ENCODE results near the gene SSH3.

Gene SSH3

DNA sequence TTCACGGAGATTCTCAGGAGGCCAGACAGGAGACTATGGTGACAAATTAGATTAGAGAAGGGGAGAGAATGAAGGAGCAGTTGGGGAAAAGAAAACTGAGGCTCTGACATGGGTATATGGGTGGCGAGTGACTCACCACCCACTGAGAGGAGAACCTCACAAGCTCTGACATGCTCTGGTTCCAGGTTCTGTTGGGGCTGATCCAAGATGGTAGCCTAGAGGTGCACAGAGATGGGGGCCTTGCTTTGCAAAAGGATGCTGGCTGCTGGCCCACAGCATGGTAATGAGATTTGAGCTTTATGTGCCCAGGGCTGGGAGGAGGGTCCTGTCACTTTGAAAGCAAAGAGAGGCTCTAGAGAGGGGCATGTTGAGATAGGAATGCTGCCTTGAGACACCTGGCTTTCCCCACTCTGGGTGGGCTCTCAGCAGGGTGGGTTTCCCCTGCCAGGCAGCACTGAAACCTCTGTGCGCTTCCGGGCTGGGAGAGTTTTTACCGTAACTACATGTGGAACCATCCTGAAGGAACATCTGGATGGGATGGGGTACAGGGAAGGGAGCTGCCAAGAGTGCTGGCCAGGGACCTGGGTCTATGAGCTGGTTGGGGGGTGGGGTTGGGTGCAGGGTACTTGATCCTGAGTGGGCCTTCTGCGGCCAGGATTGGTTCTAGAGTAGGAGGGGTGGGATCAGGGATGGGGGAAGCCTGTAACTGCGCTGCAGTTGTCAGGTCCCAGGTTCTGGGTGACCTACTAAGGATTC is 38.3 kb upstream of the SSH3 start:
- TF ChIP-seq POLR2A (IDR thresholded peaks at IDR 0.05; ENCODE audit: low read length) (no peak), GATA1 (IDR thresholded peaks at IDR 0.05; ENCODE audit: low read depth, low read length) (no peak)
- no peak for DNase-seq

DNA sequence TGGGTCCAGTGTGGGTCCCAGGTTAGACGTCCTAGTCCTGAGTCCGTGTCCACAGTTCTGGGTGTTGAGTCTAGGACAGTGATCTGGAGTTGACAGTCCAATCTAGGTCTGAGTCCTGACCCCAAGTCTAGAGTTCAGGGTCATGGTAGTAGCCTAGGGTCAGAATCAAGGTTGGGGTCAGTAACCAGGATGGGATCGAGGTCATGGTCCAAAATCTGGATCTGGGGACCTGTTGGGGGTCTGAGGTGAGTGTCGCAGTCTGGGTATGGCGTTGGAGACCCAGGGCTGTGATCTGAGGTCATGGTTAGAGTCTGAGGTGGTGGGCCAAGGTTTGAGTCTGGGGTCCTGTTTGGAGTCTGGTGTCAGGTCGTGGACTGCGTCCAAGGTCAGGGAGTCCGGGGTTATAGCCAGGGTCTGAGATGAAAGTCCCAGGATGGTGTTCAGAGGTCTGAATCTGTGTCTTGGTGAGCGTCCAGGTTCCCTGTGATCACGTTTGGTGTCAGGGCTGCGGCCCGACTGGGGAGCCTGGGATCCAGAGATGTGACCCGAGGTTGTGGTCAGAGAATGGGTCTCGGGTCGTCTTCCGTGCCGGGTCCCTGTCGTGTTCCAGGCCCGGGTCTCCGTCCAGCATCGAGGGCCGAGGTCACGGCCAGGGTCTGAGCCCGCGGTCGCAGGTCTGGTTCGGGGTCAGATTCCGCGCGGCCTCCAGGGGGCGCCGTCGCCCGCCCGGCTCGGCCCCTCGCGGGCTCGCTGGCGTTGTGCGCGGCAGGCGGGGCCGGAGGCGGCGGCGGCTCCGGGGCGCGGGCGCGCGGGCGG is 37.5 kb upstream of the SSH3 start:
- TF ChIP-seq GATA1 (IDR thresholded peaks at IDR 0.05; ENCODE audit: low read depth, low read length) (no peak), POLR2A (IDR thresholded peaks at IDR 0.05; ENCODE audit: low read length) (no peak)
- peak; percentile 79 to 91 for DNase-seq

DNA sequence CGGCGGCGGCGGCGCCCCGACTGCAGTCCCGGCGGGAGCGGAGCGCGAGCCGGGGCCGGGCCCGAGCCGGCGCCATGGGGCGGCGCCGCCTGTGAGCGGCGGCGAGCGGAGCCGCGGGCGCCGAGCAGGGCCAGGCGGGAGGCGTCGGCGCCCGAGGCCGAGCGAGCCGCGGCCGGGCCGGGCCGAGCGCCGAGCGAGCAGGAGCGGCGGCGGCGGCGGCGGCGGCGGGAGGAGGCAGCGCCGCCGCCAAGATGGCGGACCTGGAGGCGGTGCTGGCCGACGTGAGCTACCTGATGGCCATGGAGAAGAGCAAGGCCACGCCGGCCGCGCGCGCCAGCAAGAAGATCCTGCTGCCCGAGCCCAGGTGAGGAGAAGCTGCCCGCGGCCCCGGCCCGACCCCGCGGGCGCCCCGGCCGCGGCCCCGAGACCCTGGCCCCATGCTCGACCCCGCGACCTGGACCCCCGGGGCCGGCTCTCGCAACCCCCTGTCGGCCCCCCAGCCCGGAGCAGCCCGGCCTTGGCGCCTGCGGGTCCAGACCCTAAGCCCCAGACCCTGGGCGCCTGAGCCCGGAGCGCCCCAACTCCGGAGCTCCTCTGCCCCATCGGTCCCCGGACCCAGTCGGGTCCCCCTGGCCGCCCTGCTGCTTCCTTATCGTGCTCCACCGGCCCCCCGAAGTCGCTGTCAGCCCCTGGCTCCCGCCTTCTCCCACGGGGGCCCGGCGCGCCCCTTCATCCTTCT is 36.7 kb upstream of the SSH3 start, which contains the start of gene GRK2:
TSS of gene GRK2 (plus strand) at position 25 of the 739 bp plus-strand sequence. CDS start at position 252, 227 bp downstream.
- TF ChIP-seq POLR2A (IDR thresholded peaks at IDR 0.05; ENCODE audit: low read length) (no peak), GATA1 (IDR thresholded peaks at IDR 0.05; ENCODE audit: low read depth, low read length) (no peak)
- peak; percentile 76 to 87 for DNase-seq

DNA sequence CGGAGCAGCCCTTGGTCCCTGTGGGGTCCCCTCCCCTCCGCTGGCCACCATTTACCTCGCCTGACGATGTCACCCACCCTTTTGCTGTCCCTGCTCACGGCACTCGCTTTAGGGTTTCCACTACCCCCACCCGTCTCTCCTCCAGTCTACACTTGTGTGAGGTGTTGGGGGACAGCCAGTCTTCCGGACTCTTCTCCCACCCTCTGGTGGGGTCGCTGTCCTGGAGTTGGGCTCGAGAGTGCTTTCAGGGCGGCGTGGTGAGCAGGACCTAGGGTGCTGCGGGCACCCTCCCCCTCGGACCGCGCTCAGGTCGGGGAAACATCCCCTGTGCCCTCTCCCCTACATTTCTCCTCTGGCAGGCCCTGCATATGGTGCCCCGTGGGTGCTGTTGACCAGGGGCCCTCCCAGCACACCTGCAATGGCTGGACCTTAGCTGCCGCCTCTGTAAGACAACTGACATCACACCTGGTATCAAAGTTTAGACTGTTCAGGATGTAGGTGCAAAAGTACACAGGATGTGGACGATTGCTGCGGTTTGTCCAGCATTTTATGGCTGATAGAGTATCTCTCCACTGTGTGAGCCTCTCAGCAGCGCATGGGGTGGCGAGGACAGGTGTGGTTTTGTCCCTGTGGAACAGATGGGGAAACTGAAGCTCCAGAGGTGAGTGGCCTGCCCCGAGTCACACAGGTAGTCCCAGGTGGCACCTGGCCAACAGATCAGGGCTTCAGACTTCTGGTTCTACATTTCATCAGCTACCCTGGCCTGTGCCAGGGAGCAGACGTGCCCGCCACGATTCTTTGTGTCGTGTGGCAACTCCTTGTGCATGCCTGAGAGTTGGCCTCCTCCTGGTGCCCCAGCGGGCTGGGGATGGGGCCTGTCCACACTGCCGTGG is 35.9 kb upstream of the SSH3 start:
- TF ChIP-seq GATA1 (IDR thresholded peaks at IDR 0.05; ENCODE audit: low read depth, low read length) (no peak), POLR2A (IDR thresholded peaks at IDR 0.05; ENCODE audit: low read length) (no peak)
- DNase-seq: peak; percentile 47 to 62

DNA sequence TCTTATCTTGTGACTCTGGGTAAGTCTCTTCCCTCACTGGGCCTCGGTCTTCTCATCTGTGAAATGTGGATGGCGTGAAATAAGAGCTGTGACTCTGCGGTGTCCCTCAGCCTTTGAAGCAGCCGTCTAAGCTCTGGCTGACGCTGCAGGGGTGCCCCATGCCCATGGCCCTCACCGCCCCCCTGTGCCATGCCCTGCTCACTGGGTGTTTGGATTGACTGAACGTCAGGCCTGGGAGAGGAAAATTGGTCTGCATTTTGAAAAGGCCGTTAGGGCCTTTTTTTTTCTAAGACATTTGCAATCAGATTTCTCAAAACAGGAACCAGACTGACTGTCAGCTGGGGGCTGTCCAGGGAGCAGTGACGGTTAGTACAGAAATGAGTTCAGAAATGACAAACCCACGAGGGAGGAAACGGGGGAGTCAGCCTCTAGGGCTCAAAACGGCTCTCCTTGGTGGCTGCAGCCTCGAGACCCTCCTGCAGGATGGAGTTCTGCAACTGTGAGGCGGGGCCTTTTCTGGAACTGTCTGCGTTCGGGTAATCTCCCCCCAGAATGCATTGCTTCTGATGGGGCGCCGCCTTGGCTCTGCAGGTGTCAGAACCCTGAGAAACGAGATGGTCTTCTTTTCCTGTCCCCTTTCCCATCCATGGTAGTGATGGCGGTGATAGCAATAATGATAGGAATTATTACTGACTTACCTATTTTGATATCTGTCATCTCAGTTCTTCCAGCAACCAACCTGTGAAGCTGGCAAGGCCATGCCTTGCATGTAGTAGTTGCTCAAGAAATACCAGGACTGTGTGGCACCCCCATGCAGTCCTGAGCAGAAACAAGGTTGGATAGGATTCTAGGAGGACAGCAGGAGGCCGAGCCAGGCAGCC is 35.0 kb upstream of the SSH3 start:
- peak; percentile 32 to 48 for DNase-seq
- TF ChIP-seq POLR2A (IDR thresholded peaks at IDR 0.05; ENCODE audit: low read length) (no peak), GATA1 (IDR thresholded peaks at IDR 0.05; ENCODE audit: low read depth, low read length) (no peak)

DNA sequence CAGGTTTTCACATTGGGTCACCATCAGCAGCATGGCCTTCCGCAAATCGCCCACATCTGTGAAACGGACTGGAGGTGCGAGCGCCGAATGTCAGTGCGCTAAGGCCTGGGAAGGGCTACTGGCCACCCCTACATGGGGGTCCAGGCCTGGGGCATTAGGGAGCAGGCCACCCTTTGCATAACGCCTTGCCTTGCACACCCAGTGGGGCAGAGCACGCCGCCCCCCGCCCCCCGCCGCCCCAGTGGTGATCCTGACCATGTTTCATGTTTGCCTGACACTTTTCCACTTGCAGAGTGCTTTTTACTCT is 34.4 kb upstream of the SSH3 start:
- TF ChIP-seq POLR2A (IDR thresholded peaks at IDR 0.05; ENCODE audit: low read length): no peak
- no peak for TF ChIP-seq GATA1 (IDR thresholded peaks at IDR 0.05; ENCODE audit: low read depth, low read length)
- DNase-seq: no peak

DNA sequence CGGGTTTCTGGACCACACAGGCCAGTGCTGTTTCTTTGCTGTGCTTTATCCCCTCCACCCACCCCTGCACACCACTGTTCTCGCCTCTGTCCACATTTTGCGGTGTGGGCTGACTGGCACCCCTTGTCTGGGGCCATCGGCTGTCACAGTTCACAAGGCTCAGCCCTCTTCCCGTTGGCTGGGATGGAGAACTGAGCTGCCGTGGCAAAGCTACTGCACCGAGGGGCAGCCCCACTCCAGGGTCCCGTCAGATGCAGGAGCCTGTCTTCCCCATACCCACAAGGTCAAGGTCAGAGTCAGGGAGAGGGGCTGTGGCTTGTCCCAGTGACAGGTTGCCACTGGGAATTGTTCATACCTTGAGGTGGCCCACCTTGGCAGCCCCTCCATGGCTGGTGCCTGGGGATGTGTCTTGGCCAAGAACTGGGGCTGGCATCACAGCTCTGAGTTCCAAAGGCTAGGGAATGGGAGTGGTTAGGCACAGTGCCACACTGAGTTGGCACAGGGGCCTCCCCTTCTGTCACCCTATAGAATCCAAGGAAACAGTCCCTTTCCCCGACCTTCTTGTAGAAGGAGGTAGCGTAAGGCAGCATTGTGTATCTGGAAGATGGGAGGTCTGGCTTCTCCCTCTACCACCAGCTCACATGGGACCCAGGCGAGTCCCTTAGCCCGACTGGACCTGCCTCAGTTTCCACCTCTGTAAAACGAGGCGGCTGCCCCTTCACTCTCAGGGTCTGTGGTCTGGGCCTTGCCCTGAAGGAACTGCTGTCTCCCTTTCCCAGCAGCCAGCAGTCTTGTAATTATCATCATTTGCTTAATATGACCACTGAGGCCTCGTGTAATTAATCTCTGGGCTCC is 33.7 kb upstream of the SSH3 start:
- TF ChIP-seq POLR2A (IDR thresholded peaks at IDR 0.05; ENCODE audit: low read length) (no peak), GATA1 (IDR thresholded peaks at IDR 0.05; ENCODE audit: low read depth, low read length) (no peak)
- DNase-seq: no peak

DNA sequence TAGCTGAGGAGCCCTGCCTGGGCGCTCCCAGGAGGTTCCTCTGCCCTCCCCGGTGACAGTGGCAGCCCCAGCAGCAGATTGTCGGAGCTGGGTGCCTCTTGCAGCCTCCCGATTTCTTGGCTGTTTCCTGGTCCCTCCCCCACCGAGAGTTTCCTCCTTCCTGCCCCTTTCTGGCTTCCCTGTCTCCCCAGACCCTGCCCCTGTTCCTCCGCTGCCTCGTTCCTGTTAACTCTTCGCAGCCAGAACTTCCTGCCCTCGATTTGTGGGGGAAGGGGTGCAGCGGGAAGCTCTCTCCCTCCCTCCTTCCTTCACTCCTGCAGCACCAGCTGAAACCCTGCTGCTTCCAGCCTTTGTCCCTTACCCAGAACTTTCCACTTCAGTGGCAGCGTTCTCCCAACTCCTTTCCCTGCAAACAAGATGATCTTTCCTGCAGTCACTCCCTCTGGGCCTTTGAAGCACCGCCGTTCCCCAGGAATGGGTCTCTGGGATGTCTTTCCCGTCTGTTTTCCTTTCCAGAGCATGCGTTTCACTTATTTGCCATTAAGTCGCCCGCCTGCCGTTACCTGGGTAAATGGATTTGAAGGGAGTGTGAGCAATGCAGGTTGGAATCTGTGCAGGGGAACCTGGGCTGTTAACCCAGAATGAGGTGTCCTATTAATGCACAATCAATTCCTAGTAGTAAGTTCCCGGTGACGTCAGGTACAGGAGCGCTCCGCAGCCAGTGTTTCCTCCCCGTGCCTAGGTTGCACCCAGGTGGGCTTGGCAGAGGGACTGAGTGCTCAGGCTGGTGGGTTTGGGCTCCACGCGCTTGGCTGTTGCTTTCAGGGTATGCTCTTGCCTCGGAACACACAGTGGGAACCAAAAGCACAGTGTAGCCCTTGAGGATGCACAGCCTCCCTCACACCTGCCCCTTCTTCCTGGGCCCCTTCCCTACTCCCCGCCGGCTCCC is 32.8 kb upstream of the SSH3 start:
- DNase-seq: no peak
- no peak for TF ChIP-seq POLR2A (IDR thresholded peaks at IDR 0.05; ENCODE audit: low read length)
- TF ChIP-seq GATA1 (IDR thresholded peaks at IDR 0.05; ENCODE audit: low read depth, low read length): no peak

DNA sequence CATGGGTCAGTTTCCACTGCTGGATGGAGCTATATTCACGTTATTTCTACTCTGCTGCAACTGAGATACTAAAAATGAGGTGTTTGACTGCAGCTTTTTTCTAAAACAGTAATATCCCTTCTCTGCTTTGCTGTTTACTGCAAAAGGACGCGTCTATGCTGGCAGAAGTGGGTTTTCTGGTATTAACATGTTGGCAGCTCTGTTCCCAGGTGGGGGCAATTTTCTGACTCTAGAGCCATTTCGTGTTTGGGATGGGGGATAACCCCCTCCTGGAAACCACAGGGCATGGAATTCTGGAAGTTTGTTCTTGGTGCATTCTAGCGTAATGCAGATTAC is 32.2 kb upstream of the SSH3 start:
- TF ChIP-seq POLR2A (IDR thresholded peaks at IDR 0.05; ENCODE audit: low read length) (no peak), GATA1 (IDR thresholded peaks at IDR 0.05; ENCODE audit: low read depth, low read length) (no peak)
- DNase-seq: no peak

DNA sequence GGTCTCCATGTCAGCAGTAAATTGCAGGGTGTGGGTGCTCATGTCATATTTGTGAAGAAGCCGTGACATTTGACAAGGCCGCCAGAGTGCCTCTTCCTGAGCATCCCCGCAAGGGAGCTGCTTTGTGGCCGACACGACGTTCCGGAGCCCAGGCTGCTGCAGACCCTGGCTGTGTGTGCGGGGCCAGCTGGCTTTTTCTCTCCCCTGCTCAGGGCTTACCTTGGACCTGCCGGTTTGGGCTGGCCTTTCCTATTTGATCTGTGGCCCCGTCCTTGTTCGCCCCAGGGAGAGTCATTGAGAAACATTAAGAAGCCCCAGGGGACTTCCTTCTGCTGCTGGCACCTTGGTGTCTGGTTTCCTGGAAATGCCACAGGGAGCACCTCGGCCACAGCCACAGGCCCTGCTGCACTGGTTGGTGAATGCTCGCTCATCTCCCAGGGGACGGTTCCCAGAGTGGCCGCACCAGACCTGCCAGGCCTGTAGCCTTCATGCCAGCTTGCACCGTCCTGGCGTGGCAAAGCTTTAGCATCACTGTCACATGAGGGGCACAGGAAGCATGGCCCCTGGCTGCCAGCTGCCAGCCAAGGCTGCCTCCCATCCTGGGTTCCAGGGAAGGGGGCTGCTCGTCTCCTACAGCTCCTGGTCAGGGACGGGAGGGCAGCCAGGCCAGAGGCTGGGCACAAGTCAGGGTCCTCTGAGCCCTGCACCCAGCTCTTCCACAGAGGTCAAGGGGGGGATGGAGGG is 31.6 kb upstream of the SSH3 start:
- TF ChIP-seq GATA1 (IDR thresholded peaks at IDR 0.05; ENCODE audit: low read depth, low read length): no peak
- no peak for TF ChIP-seq POLR2A (IDR thresholded peaks at IDR 0.05; ENCODE audit: low read length)
- no peak for DNase-seq
